C4-2B (cell line): ENCODE results near the gene KNTC1.

Experiments
- CTCF ChIP-seq: fragments of 450-650 bp; conservative IDR thresholded peaks from 2 replicates; pipeline ENCODE4 v1.5.1; 2017; ENCODE audit warnings: mild to moderate bottlenecking
- ZFX ChIP-seq: fragments of 450-650 bp; IDR thresholded peaks from 2 replicates; pipeline ENCODE4 v1.6.1; 2017

GRCh38 chr12:122515275-122515674 is 11.8 kb upstream of the KNTC1 start:
- TF ChIP-seq CTCF, result no peak
- TF ChIP-seq ZFX, result no peak
